Panc1 (cell line): ENCODE results near the gene DLG4. TPM values are rescaled to one million over a fixed set of nuclear protein-coding genes. Genes with fewer than 3 reads are reported as not detected.

ENCODE experiments used
- ATAC-seq: fragments of 200-7000 bp; cut with Tn5 transposase; 2 replicates; pipeline ENCODE4 v1.9.1; 2020; ENCODE audit warnings: mild to moderate bottlenecking, moderate library complexity
- BruUV-seq: library from RNA; stranded (reverse); fragments of 400-500 nt; replicated peaks from 2 replicates; lab custom pipeline; 2021; lab: Mats Ljungman, UMichigan
- CTCF ChIA-PET: fragments of 300-600 bp; sonication (Branson Sonifier 250); formaldehyde crosslinking; loops from one replicate; lab custom pipeline; 2022; ENCODE audit warnings: antibody characterized with exemption; lab: Charles Lee
- POLR2A ChIA-PET: fragments of 300-600 bp; sonication (Branson Sonifier 250); formaldehyde crosslinking; loops from one replicate; lab custom pipeline; 2022; ENCODE audit warnings: antibody characterized with exemption; lab: Charles Lee
- DNase-seq: peaks from one replicate; pipeline ENCODE4 v3.0.0-alpha.2; 2010; ENCODE audit warnings: low read depth, low spot score
- H3K27ac ChIP-seq: 2 replicates; pipeline ENCODE4 v1.5.1; 2011; ENCODE audit warnings: mild to moderate bottlenecking, low read length, inconsistent platforms
- H3K27me3 ChIP-seq: fragments of 200-500 bp; sonication (Bioruptor generic); 2 replicates; pipeline ENCODE4 v1.6.0; 2014; ENCODE audit warnings: low read length, inconsistent platforms; ENCODE audit not compliant: control insufficient read depth, insufficient read depth
- H3K36me3 ChIP-seq: fragments of 200-500 bp; sonication (Bioruptor generic); 2 replicates; pipeline ENCODE4 v1.5.1; 2014; ENCODE audit warnings: inconsistent platforms, mild to moderate bottlenecking, low read length, moderate library complexity; ENCODE audit not compliant: control insufficient read depth, insufficient read depth
- H3K4me1 ChIP-seq: 2 replicates; pipeline ENCODE4 v1.5.1; 2011; ENCODE audit warnings: inconsistent platforms, mild to moderate bottlenecking, low read length, moderate library complexity; ENCODE audit not compliant: control insufficient read depth, insufficient read depth
- H3K4me3 ChIP-seq, 2 experiments: 2 replicates each; pipeline ENCODE4 v1.5.1; 2011 to 2012; ENCODE audit warnings: low read depth in 2 of 2, low read length in 2 of 2, mild to moderate bottlenecking in 2 of 2, inconsistent platforms in 1 of 2, moderate library complexity in 1 of 2
- H3K9me3 ChIP-seq: fragments of 200-500 bp; sonication (Bioruptor generic); 2 replicates; pipeline ENCODE4 v1.5.1; 2014; ENCODE audit warnings: low read depth, mild to moderate bottlenecking, inconsistent platforms, low read length, moderate library complexity; ENCODE audit not compliant: control insufficient read depth, insufficient read depth
- CTCF ChIP-seq: fragments of 450-650 bp; IDR thresholded peaks from 2 replicates; pipeline ENCODE4 v1.5.1; 2017; ENCODE audit warnings: mild to moderate bottlenecking
- POLR2AphosphoS5 ChIP-seq: IDR thresholded peaks from 2 replicates; pipeline ENCODE4 v1.6.1; 2012; ENCODE audit warnings: mild to moderate bottlenecking, low read depth, low read length, moderate library complexity
- REST ChIP-seq, 2 experiments: IDR thresholded peaks; 2 replicates each; pipeline ENCODE4 v1.6.1; 2011 to 2012; ENCODE audit warnings: low read depth in 2 of 2, control low read depth in 1 of 2, low read length in 1 of 2, mild to moderate bottlenecking in 1 of 2, moderate library complexity in 1 of 2; ENCODE audit not compliant: insufficient read depth in 1 of 2
- SIN3A ChIP-seq: IDR thresholded peaks from 2 replicates; pipeline ENCODE4 v1.6.1; 2012; ENCODE audit warnings: low read depth, mild to moderate bottlenecking, low read length, moderate library complexity, borderline replicate concordance; ENCODE audit not compliant: insufficient read depth
- TCF7L2 ChIP-seq: IDR thresholded peaks from 2 replicates; pipeline ENCODE4 v1.6.1; 2011; ENCODE audit warnings: mild to moderate bottlenecking, low read depth, low read length, inconsistent platforms
- in situ Hi-C: cut with HindIII; loops from 2 replicates; pipeline ENCODE4 v1.10.0; 2016; ENCODE audit warnings: low sequenced_read_pairs, low pct_unique_long_range_greater_than_20kb
- intact Hi-C: fragments of 100-400 bp; cut with micrococcal nuclease; formaldehyde crosslinking; loops from one replicate; pipeline ENCODE4 v1.10.0; 2022; ENCODE audit not compliant: unreplicated experiment
- total RNA-seq: library from RNA; stranded (reverse); gene quantifications from one replicate; pipeline ENCODE4 v1.2.1, GENCODE V29; 2021; ENCODE audit not compliant: unreplicated experiment

Gene DLG4
- total RNA-seq, 1 experiment from 2014 or later: 32.4 TPM

GRCh38 chr17:7229504-7229903 lies 9.9 kb upstream of the DLG4 start:
- POLR2A ChIA-PET: no interaction called here
- Histone ChIP-seq H3K27ac (no peak overlapping the region), H3K4me3 (no peak overlapping the region), H3K4me1 (peaks cover 26% of the 10 kb centered on the region), H3K36me3 (no peaks in the 10 kb centered on the region; the same call in 1 of the 2 replicates), H3K9me3 (no peaks in the 10 kb centered on the region), H3K27me3 (no peaks in the 10 kb centered on the region)
- intact Hi-C loops: no loop called here
- in situ Hi-C loops: no loop called here
- TF ChIP-seq SIN3A (no peak), CTCF (no peak), POLR2AphosphoS5 (no peak), TCF7L2 (no peak), REST (IDR thresholded peaks at IDR 0.05; ENCODE audit: insufficient read depth in 1 of 2, low read depth in 2 of 2, low read length in 1 of 2) (no peak)
- CTCF ChIA-PET: no interaction called here
- no peak for ATAC-seq
- DNase-seq: no peak
- no TSS peak for BruUV-seq

- POLR2A ChIA-PET: no interaction called here
- Histone ChIP-seq H3K27ac (no peak overlapping the region), H3K4me1 (peaks cover 27% of the 10 kb centered on the region), H3K27me3 (no peaks in the 10 kb centered on the region), H3K36me3 (no peaks in the 10 kb centered on the region; the same call in 1 of the 2 replicates), H3K9me3 (no peaks in the 10 kb centered on the region), H3K4me3 (no peak overlapping the region)
- ATAC-seq: no peak
- DNase-seq: no peak
- TF ChIP-seq TCF7L2 (no peak), REST (IDR thresholded peaks at IDR 0.05; ENCODE audit: insufficient read depth in 1 of 2, low read depth in 2 of 2, low read length in 1 of 2) (no peak), POLR2AphosphoS5 (no peak), CTCF (no peak), SIN3A (no peak)
- in situ Hi-C loops (no loop called here), intact Hi-C loops (no loop called here)
- CTCF ChIA-PET: no interaction called here
- no TSS peak for BruUV-seq
Measured at GRCh38 chr17:7228920-7229319, 9.3 kb upstream of the DLG4 start.
